Measurements from ENCODE around the gene LIN54. TPM values are rescaled to one million over a fixed set of nuclear protein-coding genes. Genes with fewer than 3 reads are reported as not detected.

LIN54 gene
- total and polyA plus RNA-seq, 9 of the 15 experiments (the other 6 are each of a cell fraction or from before 2014, with no cell fraction given), result 2.2 to 22.5 (median 15.8) TPM

- TF ChIP-seq CTCFL (IDR thresholded peaks at IDR 0.05; ENCODE audit: borderline replicate concordance, insufficient read depth, low read depth, low read length, poor library complexity, severe bottlenecking) (no peak), ZZZ3 (IDR thresholded peaks at IDR 0.05) (peak; percentile 97), SAP30 (IDR thresholded peaks at IDR 0.05; ENCODE audit: borderline replicate concordance, insufficient read depth, low read depth, low read length, poor library complexity, severe bottlenecking) (no peak), ZNF347 (CRISPR knock-in tag; IDR thresholded peaks at IDR 0.05; ENCODE audit: low read depth) (no peak), NR2C1 (IDR thresholded peaks at IDR 0.05) (peak; percentile 78), NR2C1 (tag; IDR thresholded peaks at IDR 0.05) (peak; percentile 80), ZNF830 (CRISPR knock-in tag; IDR thresholded peaks at IDR 0.05) (no peak), SREBF1 (IDR thresholded peaks at IDR 0.05; ENCODE audit: borderline replicate concordance, low read depth, low read length) (no peak), PHB2 (IDR thresholded peaks at IDR 0.05; ENCODE audit: low read depth) (no peak), ZNF174 (CRISPR knock-in tag; IDR thresholded peaks at IDR 0.05) (no peak), SMARCA4 (IDR thresholded peaks at IDR 0.05) (peak; percentile 33; the same call in 1 of the 2 replicates), SRF (CRISPR knock-in tag; IDR thresholded peaks at IDR 0.05) (peak in 1 of 2 experiments; percentile 61; a peak in 1 of 4 replicates), KDM5B (IDR thresholded peaks at IDR 0.05; ENCODE audit: insufficient replicate concordance, low read depth, low read length) (peak; percentile 89), FOSL1 (tag; conservative IDR thresholded peaks at IDR 0.05) (peak; percentile 90), ELF2 (CRISPR knock-in tag; IDR thresholded peaks at IDR 0.05) (0 out of 2 replicates have a peak, but pooled peaks have one; percentile 46), SUPT5H (IDR thresholded peaks at IDR 0.05) (peak; percentile 98), CEBPB (tag; IDR thresholded peaks at IDR 0.05) (no peak), NKRF (IDR thresholded peaks at IDR 0.05; ENCODE audit: borderline replicate concordance) (no peak), KLF10 (CRISPR knock-in tag; IDR thresholded peaks at IDR 0.05) (no peak), MEF2A (IDR thresholded peaks at IDR 0.05; ENCODE audit: control insufficient read depth, low read depth, low read length) (no peak), PHB (CRISPR knock-in tag; IDR thresholded peaks at IDR 0.05) (no peak)
- TF ChIP-seq, protein P1, sequence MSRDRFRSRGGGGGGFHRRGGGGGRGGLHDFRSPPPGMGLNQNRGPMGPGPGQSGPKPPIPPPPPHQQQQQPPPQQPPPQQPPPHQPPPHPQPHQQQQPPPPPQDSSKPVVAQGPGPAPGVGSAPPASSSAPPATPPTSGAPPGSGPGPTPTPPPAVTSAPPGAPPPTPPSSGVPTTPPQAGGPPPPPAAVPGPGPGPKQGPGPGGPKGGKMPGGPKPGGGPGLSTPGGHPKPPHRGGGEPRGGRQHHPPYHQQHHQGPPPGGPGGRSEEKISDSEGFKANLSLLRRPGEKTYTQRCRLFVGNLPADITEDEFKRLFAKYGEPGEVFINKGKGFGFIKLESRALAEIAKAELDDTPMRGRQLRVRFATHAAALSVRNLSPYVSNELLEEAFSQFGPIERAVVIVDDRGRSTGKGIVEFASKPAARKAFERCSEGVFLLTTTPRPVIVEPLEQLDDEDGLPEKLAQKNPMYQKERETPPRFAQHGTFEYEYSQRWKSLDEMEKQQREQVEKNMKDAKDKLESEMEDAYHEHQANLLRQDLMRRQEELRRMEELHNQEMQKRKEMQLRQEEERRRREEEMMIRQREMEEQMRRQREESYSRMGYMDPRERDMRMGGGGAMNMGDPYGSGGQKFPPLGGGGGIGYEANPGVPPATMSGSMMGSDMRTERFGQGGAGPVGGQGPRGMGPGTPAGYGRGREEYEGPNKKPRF (IDR thresholded peaks at IDR 0.05; ENCODE audit: low read depth, low read length), result no peak
These were observed 110.0 kb downstream of the LIN54 start, which contains the start of gene THAP9 (continued) for GRCh38 chr4:82900411-82901182.
